Stromal cell of bone marrow (primary cell): Measurements from ENCODE around the gene MYOM1.

Experiments used
- DNase-seq: peaks from one replicate; pipeline ENCODE4 v3.0.0-alpha.2; 2012; ENCODE audit warnings: low read depth

The MYOM1 gene

DNA sequence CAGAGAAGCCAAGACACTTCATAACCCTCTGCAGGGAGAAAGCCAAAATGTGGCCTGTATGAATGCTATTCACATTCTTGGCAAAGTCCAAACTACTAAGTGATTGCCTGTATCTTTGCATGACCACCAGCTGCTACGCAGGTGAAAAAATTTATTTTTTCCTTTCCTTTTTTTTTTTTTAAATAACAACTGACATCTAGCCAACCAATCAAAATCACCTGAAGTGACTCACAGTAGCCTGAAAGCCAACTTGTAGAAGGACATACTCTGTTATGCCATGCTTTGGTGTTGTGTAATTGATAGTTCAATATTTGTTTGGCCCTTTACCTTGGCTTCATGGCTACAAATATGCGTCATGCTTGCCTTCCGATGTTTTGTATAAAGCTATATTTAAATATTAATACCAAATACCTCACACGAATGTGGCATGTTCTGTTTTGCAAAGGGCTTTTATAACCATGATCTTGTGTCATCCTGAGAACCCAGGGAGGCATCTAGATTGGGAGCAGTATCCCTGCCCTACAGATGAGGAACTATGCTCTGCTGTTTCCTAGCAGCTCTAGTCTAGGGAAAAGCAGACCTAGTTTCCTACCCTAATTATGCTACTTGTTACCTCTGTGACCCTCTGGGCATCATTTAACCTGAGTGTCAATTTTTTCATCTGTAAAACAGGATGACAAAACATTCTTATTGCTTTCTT is 102.1 kb downstream of the MYOM1 start:
- no peak for DNase-seq

DNA sequence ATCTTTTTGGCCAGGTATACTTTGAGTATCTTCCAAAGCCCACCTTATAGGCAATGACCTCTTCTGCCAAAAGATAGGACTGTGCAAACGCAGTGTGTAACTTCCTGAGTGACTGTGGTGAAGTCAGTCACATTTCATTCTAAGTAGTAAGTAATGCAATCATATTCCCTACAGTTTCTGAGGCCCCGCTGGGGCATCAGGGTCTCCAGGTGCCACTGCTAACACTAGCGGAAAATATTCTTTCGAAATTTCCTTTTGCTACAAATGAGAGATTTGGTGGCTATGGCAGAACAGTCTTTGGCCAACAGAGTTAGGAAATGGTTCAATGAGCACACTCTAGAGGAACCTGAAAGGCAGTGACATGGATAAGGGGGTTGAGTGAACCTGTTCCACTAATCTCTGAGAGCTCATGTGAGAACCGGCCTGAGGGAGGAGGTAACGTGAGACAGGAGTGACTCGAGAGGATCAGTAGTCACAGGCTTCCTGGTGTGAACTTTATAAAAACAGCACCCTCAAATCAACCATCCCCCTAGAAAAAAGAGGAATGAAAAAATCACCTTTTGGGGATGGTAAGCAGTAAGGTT is 104.2 kb downstream of the MYOM1 start:
- DNase-seq: no peak

DNA sequence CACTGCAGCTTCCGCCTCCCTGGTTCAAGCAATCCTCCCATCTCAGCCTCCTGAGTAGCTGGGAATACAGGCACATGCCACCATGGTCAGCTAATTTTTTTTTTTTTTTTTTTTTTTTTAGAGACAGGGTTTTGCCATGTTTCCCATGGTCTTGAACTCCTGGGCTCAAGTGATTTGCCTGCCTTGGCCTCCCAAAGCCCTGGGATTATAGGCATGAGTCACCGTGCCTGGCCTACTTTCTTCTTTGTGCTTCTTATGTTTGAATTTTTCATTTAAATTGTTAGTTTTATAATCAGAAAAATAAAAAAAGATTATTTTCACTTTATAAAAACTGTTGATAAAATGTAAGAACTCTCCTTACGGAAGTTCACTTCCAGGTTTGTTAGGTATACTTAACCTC is 105.3 kb downstream of the MYOM1 start:
- DNase-seq: no peak

DNA sequence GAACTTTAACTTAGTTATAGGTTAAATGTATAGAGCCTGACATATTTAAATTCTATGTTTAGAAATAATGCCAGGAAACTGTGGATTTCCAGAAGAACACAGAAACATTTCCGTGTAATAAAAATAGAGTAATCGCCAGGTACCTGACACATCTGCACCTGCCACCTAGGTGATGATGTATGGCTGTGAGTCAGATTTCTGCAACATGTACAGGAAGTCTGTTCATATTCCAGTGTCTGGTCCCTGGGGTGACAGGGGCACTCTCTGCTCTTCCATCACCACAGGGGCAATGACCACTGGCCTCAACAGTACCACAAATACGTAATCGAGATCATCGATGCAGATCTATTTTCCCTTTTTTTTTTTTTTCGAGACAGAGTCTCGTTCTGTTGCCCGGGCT is 105.7 kb downstream of the MYOM1 start:
- DNase-seq: no peak

DNA sequence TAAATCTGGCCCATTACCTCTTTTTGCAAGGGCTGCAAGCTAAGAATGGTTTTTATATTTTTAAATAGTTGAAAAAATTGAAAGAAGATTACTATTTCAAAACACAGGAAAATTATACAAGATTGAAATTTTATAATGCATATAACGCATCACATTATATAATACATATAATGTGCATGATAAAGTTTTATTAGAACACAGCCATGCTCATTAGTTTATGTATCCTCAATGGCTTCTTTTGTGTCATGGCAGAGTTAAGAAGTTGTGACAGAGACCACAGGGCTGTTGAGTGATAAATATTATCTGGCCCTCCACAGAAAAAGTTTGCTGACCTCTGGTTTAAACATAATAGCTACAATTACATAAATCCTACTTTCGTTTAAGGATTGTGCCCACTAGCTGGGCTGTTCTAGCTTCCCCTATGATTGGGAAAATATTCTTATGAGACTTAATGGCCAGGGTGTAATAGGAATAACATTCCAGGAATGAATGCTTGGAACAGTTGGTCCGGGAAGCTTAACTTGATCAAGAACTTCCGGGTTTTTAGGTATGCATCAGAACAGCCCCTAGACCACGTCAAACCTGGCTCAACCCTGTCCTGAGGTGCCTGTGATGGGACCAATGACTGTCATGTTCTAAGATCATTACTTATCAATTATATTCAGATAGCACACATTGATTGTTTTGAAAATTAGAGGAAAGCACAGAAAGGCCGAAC is 108.1 kb downstream of the MYOM1 start:
- no peak for DNase-seq

DNA sequence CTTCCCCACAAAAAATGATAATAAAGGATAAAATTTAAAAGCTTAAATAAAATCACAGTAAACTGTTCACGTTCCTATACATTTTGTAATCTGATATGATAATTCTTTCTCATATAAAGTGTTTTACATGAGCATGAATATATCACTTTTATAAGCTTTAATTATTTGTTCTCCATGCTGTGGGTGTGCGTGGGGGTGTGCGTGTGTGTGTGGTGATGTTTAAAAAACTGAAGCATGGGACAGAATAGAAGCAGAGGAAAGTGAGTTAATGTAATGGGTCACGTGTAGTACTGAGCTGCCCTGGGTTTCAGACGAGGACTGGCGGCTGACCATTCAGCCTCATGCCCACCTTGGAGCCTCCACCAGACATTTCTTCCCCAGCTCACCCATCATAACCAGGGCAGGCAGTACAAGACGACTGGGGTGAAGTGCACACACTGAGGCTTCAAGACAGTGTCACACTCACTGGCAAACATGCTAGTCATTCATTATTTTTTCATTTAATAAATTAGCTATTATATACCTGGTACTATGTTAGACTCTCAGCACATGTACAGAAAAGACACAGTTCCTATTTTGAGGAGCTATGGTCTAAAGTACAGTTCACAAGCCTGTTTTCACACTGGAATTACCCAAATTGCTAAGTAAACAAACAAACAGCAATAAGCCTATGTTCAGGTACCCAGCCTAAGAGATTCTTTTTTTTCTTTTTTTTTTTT is 109.6 kb downstream of the MYOM1 start:
- DNase-seq: no peak

DNA sequence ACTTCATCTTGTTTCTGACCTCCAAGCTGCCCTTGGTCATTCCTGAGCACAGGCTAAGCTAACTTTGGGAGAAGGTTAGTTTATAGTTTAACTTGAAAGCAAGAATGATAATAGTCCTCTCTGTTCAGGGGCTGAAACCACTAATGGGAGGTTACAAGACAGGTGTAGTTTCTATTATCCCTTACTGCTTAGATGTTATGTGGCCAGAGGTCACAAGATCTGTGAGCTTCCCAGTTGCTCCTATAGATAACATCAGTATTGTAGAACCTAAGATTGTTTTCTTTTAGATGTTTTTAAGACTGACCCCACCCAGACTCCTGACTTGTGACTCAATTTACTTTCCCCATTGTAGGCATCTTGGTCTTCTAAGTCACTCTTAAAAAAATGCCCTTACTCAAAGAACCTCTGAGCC is 112.0 kb downstream of the MYOM1 start:
- DNase-seq: no peak

DNA sequence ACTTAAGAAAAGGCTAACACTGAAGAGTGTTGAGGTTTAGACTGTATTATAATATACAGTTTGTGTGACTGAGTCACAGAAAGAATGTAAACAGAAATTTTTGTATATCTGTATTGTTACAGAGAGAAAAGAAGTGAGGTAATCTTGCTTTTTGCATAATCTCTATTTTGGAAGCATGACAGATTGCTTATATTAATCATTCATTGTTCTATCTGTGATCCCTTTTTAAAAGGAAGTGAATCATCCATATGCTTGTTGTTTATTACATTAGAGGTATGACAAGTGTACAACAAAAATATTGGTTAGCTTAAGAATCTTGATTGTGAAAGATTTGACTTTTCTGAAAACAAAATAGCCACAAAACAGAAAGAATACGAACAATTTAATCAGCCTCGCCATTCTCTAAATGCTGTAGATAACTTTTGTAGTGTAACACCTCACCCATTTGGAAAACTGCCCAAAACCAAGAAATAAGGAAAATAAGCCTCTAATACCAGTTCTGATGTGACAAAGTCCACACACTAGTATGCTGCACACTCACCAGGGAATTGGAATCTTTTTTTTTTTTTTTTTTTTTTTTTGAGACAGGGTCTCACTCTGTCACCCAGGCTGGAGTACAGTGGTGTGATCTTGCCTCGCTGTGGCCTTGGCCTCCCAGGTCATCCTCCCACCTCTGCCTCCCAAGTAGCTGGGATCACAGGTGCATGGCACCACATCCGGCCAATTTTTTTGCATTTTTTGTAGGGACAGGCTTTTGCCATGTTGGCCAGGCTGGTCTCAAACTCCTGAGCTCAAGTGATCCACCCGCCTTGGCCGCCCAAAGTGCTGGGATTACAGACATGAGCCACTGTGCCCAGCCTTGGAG is 115.3 kb downstream of the MYOM1 start:
- DNase-seq: no peak

DNA sequence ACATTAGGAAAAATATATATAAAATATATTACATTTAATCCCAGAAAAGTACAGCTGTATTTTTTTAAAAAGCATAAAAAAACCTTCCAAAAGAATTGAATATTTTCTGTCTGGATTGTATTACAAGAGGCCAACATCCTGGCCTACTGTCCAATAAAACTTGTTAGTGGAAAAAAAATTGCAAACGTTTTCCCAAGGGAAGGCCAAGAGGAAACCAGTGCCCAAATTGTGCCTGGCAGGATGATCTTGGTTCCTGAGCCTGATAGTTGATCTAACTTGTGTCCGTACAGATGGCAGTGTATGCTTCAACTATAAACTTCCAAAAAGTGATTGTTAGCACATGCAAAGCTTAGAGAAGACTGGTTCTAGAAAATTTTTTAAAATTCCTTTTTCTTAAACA is 116.2 kb downstream of the MYOM1 start:
- no peak for DNase-seq

DNA sequence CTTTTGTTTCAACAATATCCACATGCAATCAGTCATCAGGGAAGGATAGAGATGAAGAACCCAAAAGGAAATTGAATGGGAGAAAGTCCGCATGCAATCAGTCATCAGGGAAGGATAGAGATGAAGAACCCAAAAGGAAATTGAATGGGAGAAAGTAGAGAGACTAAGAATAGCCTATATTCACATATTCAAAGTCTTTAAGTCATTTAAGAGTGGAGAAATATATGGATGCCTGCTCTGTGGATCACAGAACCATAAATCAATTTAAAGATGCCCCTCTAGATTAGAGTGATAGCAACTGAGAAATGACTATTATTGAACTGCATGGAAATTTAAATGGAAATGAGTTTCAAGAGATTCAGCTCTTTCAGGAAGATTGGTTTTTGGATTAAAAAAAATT is 116.8 kb downstream of the MYOM1 start:
- DNase-seq: no peak

DNA sequence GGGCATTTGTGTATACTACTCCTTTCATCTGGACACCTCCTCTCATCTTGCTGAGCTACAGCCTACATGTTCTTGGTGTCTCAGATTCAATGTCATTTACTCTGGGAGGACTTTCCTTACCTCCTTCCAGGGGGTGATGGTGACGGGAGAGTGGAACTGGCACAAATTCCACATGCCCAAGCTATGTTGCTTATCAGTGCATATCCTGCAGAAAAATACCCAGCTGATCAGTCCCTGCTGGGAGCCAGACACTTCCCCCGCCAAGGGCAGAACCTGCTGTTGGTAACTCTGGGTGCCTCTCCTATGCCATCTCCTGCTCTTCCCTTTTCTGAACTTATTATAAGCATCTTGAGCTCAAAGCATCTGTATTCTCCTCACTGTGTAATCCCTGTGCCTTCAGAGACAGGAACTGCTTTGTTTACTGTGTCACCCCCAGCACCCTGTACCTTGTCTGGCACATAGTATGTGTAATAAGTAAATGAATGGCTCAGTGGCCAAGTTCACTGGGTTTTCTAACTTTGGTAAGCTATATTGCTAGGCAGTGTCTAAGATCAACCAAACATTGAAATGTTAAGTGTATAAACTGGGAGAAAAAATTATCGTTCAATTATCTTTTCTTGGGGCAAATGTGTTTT is 119.2 kb downstream of the MYOM1 start:
- DNase-seq: no peak

DNA sequence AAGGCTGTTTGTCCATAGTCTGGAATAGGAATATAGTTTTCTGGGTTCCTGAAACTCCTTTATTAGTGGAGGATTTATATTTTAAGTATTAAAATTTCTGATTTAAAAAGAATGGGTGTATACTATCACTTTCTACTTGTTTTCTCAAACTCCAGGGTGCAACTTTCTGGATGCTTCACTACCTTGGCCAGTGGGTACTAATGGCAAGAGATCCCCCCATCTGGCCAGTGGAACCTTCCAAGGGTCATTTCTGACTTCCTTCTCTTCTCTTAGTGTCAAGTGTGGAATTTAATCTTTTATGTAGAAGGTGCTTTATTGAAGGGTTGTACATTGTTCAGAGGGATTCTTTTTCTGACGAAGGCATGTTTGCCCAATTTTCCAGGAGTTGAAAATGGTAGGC is 120.4 kb downstream of the MYOM1 start:
- no peak for DNase-seq

DNA sequence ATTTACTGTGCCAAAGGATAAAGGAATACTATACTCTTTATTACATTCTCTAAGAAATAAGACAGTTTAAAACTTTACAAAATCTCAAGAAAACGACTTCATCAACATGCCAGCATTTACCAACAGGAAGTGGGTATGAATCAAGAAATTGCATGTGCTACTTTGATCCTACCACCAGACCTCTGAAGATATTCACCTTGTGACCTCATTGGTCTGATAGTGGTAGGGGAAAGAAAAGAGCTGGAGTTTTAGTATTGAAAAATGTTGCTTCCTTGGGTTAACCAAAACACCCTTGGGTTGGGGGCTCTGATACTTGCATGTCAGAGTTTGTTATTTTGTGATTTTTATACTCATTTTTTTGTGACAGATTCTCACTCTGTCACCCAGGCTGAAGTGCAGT is 122.7 kb downstream of the MYOM1 start:
- DNase-seq: no peak

DNA sequence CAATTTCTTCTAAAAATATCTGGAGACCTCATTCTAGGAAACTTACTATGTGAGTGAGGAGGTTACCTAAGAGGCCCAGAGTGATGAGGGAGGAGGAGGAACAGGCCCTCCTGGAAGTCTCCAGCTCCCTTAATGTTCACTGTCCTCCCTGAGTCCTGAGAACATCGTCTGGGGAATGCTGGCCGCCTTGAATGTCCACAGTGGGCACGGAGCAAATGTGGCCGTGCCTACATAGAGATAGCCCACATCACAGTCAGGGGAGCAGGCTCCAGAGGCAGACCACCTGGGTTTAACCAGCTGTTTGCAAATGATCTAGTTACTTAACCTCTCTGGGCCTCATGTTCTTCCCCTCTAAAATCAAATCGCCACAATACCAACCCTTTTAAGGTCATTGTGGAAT is 123.8 kb downstream of the MYOM1 start:
- DNase-seq: no peak

DNA sequence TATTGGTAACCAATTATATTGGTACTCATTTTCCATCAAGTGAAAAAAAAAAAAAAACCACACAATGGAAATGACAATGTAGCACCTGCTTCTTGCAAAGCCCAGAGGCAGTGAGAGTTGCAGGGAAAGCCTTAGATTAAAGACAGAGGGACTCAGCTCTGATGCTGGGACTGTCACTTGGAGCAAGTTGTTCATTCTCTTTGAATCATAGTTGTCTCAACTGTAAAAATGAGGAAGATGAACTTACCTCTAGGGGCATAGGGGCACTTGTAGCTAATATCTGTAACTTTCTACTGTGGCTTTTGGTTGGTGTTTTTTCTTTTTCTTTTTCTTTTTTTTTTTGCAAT is 125.5 kb downstream of the MYOM1 start:
- no peak for DNase-seq

DNA sequence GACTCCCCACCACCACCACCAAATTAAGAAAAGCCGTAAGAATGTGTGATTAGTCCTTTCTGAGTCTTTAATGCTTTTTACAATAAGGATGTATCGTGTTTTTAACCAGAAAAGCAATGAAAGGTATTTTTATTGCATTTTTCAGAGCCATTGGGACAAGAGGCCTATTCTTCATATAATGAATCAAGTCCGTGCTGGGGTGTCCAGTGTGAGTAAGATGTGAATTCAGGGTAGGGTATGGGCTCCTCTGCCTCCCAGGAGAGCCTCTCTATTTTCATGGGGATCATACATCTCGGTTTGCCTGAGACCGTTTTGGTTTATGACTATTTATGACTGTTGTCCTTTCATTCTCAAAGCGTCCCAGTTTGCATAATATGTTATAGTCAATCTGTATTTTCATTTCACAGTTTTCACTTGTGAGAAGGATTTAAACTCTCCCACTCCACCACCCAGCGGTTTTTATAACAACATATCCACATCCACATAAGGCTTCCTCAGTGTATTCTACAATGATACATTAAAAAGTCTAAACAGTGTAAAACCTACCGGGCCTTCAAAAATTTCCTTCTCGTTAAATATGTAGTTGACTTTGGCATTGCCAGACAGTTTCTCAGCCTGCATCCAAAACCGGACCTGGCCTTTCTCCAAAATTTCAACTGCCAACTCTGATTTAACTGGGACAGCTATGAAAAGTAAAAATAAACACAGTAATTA is 126.0 kb downstream of the MYOM1 start:
- DNase-seq: peak; percentile 20

DNA sequence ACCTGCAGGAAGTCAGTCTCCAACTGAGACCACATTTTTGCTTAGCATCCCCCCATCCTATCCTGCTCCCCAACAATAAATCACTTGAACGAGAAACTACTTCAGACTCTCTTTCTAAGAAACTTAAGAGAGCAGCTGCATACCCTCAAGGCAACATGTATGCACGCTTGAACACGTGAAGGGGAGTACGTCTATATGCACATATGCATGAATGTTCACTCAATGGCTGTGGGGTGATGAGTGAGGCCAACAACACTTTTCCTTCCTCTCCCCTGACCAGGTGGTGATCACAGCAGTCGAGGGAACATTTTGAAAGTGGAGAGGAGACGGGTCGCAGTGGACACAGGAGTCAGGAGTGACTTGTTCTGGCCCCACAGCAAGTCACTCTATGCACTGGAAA is 127.0 kb downstream of the MYOM1 start:
- DNase-seq: no peak

DNA sequence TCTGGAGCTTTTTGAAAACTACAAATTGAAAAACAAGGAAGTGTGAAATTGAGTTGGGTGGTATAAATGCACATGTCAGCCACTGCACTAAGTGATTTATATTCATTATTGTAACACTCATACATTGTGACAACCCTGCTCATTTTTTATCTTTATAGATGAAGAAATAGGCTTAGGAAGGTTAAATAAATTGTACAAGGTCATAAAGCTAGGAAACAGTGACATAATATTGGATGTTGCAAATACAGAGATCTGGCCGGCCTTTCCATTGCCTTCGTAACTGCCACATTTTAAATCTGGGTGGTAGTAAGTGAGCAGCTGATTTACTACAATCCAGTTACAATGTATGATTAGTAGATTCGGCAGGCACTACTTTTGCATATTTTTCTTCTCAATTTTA is 130.2 kb downstream of the MYOM1 start:
- DNase-seq: no peak

DNA sequence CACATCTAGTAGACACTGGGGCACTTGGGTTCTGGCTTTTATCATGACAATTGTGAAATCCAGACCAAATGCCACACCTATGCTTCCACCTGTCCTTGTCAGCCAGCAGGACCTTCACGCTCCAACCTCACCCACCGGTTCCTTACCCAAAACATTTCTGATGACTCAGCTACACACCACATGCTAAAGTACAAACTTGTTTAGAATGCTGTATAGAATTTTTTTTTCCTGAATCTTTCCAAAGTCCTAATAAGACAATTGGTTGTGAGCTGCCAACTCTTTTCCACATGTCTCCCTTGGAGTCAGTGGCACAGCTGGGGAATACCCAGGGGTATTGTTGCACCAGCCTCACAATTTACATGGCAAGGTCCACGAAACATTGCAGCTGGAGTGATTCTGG is 131.3 kb downstream of the MYOM1 start:
- no peak for DNase-seq

DNA sequence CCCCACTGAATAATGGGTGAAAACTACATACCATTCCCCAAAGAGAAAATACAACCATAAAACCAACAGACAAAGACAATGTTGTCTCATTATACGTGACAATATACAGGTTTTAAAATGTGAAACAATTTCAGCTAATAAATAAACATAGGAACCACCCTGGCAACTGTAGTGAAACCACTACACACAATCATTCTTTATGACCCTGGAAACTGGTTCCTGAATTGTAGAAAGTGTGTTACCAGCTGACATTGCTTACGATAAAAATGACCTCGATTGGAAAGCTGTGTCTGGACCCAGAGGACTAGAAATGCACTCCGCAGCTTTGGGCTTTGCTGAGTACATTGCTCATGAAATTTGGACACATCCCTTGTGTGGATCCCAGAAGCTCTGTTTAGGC is 132.9 kb downstream of the MYOM1 start:
- DNase-seq: no peak

DNA sequence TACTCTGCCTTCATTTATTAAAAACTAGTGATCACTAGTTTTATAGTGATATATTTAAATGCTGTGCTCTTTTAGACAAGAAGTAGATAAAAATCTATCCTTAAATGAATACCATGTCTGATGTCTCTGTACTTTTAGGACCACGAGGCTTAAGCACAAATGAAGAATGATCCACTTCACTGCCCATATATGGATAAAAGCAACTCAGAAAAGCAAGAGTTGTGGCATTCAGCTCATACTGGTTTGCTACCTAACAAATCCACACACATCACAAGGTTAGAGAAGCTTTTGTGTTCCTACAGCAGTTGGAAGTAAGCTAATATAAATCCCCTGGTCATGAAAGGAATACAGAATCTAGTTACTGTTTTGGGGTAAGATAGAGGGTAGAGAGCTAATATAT is 134.2 kb downstream of the MYOM1 start:
- no peak for DNase-seq
